Measurements from ENCODE around the gene RALGPS1.

Gene RALGPS1

GRCh38 chr9:127050152-127050551, 135.6 kb downstream of the RALGPS1 start:
- DNase-seq (ENCODE audit: low read depth in 2 of 3, low spot score in 1 of 3) = no peak

DNA sequence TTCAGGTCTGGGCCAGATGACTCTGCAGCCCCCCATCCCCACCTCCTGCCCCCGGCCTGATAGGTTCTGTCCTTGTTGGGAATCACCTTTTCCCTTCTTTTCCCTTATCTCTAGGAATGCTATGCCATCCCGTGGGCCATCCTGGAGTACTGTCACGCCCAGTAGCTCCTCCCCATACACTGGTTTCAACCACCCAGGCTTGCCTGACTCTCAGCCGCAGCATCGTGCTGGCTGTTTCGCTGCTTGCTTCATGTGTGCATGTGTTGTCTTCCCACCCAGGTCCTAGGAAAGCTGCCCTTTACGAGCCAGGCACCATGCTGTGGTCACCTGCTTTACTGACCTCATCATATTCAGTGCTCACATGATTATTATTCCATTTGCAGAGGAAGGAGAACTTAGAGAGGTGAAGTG, 136.0 kb downstream of the RALGPS1 start:
- no peak for DNase-seq (ENCODE audit: low read depth in 2 of 3, low spot score in 1 of 3)

DNA sequence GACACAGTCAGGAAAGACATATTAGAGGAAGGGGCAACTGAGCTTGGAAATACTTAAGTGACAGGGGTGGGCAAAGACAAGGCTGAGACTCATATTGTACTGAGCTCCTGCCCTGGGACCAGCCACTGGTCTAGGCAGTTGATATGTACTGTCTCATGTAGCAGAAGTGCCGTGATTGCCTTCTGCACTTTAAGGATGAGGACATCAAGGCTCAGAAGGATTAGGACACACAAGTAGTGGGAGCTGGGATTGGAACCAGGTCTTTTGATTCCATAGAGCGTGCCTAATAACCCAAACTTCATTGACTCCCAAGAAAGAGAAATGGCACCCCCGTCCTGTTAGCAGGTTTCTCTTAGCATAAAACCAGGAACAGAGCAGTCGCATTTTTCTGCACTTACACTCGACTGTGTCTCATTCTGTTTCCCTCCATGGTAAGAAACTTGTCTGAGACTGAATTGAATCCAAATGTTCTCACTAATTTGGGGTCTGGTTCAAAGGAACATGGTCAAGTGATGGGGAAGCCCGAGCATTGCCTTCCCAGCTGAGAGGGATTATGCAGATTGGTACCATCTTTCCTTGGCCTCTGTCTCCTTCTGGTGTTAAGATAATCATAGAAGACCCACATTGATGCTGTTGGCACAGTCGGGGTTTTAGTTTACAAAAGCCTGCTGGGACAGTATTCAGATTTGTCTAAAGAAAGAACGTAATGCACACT, 137.5 kb downstream of the RALGPS1 start:
- no peak for DNase-seq (ENCODE audit: low read depth in 2 of 3, low spot score in 1 of 3)

DNA sequence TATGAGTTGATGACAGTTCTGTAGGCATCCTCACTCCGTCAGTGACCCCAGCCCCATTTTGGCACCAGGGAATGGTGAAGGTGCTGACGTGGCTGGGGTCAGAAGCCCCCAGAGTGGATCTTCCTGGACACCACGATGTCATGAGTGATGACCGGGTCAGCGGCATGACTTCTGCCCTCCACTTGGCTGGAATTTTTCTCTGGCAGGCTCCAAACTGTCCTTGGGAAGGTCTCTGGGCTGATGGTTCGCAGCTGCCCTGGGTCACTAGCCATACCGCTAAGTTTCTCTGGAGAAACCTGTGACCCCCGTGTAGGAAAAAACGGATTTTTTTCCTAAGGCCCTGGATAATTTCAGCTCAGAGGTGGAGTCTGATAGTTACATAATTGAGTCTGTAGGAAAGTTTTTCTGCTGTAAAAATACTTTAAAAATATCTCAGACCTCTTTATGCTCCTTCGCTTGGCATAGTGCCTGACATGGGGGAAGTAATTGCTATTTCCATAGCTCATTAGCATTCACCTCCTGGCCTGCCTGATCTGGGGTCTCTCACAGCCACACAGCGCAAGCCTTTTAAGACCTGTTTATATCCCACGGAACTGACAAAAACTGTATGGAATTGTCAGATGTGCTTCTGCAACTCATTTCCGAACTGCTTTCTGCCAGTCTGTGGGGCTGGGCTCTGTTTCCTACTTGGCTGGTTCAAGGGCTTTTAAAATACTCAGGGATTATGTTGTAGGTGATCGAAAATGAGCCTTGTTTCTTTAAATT, 138.7 kb downstream of the RALGPS1 start:
- no peak for DNase-seq (ENCODE audit: low read depth in 2 of 3, low spot score in 1 of 3)

GRCh38 chr9:127053960-127054359, 139.4 kb downstream of the RALGPS1 start:
- DNase-seq (ENCODE audit: low read depth in 2 of 3, low spot score in 1 of 3) = no peak

GRCh38 chr9:127055745-127056402, 141.3 kb downstream of the RALGPS1 start:
- no peak for DNase-seq (ENCODE audit: low read depth in 2 of 3, low spot score in 1 of 3)

GRCh38 chr9:127056446-127056845, 141.9 kb downstream of the RALGPS1 start:
- no peak for DNase-seq (ENCODE audit: low read depth in 2 of 3, low spot score in 1 of 3)

DNA sequence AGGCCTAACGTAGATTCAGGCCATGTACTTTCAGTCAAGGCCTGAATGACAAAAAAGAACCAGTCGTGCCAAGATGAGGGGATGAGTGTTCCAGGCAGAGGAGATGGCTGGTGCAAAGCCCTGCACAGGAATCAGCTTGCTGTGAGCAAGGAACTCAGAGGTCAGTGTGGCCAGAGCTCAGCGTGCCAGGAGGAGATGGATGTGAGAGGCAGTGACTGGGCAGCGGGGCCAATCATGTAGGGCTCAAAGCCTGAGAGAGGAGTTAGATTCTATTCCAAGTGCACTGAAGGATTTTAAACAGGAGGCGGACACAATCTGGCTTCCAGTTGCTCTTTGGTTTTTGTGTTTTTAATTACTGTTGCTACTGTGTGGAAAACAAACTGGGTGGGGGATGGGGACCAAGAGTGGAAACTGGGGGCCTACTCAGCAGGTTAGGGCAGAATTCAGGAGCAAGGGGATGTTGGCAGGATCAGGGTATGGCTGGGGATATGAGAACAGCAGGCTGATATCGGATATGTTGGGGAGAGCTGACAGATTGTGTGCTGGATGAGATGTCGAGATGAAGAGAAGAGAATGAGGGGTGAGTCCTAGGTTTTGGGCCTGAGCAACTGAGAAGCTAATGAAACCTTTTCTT, 143.5 kb downstream of the RALGPS1 start:
- DNase-seq (ENCODE audit: low read depth in 2 of 3, low spot score in 1 of 3) = no peak

DNA sequence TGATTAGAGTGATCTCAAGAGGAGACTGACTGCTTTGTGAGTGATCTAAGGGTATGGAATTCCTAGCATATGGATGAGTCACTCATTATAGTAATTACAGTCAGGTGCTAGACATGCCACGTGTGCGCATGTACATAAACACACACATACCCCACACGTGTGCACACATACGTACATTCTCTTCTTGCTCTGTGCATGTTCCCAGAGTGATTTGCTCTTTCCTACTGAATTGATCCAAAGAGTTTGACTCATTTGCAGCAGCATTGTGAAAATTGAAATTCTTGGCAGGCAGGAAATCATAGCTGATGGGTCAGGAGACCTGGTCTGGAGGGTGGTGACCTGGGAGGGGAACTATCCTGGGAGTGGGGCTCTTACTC, 144.1 kb downstream of the RALGPS1 start:
- no peak for DNase-seq (ENCODE audit: low read depth in 2 of 3, low spot score in 1 of 3)

DNA sequence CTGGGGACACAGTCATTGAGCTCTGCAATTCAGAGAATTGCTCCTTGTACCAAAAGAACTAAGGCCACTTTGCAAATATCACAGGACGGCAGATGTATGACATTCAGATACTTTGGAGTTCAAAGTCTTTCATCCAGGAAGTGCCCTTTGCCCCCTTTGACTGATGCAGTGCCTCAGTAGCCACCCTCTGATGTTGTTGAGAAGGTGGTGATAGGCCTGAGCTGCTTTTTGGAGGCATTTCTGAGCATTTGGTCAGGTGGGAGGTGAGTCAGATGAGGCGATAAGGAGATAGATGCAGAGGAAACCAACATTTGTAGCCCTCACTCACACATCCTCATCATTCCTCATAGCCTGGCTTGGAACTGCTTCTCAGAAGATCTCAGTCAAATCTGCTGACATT, 144.4 kb downstream of the RALGPS1 start:
- no peak for DNase-seq (ENCODE audit: low read depth in 2 of 3, low spot score in 1 of 3)

- no peak for DNase-seq (ENCODE audit: low read depth in 2 of 3, low spot score in 1 of 3)
These were observed 145.3 kb downstream of the RALGPS1 start for GRCh38 chr9:127059765-127060361.

- DNase-seq (ENCODE audit: low read depth in 2 of 3, low spot score in 1 of 3) = no peak
These were observed 146.8 kb downstream of the RALGPS1 start for GRCh38 chr9:127061411-127061810.

- DNase-seq (ENCODE audit: low read depth in 2 of 3, low spot score in 1 of 3) = no peak
These were observed 149.8 kb downstream of the RALGPS1 start for GRCh38 chr9:127064335-127064734.

DNA sequence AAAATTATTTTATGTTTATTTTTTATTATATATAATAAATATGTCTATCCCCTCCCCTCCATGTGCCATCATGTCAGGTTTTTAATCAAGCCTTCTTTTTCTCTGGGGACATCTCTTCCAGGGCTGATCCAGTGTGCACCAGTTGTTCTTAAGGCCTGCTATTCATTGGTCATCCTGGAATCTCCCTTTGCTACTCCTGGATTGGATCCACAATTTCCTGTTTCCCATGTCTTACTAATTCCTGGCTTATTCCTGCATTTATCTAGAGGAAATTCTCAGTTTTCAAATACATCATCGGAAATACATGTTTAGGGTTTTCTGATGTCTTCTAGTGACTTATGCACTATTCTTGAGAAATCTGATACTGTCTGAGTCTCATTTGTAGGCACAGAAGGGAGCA, 151.0 kb downstream of the RALGPS1 start:
- DNase-seq (ENCODE audit: low read depth in 2 of 3, low spot score in 1 of 3) = no peak

DNA sequence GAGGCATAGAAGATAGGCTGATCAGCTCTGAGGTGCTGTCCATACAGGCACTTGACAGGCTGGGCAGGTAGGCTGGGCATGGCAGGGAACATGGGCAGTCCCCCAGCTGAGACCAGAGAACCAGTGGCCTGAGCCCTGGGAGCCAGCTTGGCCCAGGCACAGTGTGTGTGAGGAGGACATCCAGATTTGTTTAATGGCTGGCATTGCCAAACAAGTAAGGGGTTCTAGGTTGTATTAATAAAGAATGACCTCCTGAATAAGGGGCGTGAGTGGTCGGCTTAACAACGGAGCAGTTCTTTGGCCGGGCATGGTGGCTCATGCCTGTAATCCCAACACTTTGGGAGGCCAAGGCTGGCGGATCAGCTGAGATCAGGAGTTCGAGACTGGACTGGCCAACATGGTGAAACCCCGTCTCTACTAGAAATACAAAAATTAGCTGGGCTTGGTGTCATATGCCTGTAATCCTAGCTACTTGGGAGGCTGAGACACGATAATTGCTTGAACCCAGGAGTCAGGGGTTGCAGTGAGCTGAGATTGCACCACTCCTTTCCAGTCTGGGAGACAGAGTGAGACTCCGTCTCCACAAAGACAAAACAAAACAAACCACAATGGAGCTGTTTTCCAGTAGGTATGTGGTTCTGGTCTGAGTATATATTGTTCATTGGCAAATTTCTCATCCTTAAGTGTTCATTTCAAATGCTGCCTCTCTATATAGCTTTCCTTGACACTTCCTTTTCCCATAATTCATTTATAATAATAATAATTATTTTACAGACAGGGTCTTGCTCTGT, 151.7 kb downstream of the RALGPS1 start:
- no peak for DNase-seq (ENCODE audit: low read depth in 2 of 3, low spot score in 1 of 3)

DNA sequence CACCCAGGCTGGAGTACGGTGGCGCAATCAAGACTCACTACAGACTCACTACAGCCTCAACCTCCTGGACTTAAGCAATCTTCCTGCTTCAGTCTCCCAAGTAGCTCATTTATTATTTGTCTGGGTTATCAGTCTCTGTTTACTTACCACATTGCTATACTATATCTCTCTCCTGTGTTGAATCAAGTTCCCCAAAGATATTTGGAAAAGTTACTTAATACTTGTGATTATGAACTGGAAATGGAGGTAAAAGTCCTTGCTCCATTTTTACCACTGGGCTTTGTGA, 152.2 kb downstream of the RALGPS1 start:
- DNase-seq (ENCODE audit: low read depth in 2 of 3, low spot score in 1 of 3) = no peak

DNA sequence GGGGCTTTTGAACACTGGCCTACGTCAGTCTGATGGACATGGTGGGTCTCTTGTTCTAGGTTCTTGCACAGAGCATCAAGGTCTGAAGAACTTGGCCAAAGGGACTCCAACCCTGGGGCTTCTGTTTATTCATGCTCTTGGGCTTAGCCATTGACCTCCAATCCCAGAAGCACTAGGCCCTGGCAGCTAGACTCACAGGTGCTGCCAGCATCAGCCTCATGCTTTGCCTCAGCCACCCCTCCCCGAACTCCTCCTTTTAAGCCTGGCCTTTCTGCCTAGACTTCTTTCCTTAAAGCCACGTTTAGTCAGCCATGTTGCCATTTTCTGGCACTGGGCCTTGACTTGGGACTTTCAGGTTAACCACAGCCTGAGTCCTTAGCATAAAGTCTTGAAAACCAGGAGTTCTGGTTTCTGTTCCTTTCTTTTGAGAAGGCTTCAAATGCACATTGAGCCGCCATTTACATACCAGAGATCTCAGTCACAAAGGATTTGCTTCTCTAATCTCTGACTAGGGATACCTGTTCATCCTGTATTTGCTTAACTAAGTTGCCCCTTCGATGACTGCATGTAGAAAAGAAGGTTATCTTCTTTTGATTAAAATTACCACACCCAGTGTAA, 153.1 kb downstream of the RALGPS1 start:
- no peak for DNase-seq (ENCODE audit: low read depth in 2 of 3, low spot score in 1 of 3)

DNA sequence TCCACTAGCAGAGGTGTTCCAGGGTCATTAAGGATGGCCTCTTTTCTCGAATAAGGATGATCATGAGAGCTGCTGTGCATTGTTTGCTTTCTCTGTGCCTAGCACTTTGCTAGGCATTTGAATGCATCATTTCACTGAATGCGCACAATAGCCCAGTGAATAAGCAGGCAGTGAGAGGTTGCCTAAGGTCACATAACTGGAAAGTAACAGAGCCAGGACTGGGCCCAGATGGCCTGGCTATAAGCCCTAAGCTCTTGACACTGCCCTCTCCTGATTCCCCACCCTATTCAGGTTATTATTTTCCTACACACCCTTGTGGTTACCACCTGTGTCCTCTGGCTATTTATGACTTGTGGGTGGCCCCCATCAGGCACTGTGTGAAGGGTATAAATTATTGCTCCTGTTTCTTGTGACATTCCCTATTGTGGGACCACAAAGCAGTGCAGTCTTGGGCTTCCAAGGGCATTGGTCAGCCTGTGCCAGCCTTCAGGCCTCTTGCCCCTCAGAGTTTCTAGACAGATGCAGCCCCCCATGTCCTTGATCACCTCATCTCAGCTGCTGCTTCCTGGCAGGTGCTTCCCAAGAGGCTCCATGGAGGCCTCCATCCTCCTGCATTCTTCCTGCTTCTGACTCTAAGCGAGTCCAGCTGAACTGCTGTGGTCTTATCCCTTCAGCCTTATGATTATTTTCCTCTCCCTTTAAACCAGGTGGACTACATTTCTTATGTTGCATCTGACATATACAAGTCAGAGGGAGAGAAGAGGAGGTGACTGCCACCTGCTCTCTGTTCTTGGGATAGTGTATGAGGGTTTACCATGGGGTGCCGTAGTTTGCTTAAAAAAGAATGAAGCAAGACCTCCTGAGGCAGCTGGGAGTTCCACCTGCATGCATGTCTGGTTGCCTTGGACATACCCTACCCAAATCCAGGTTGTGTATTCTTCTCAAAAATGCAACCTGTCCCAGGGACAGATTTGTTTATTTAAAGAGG, 160.3 kb downstream of the RALGPS1 start:
- DNase-seq (ENCODE audit: low read depth in 2 of 3, low spot score in 1 of 3) = no peak

All from stimulated activated CD4-positive, alpha-beta T cell treated with anti-CD3 and anti-CD28 coated beads, Interleukin-12 subunit alpha, Interleukin-12 subunit beta, amount 100 ng/mL, for 48 hours (primary cell).